ENCODE measurements around the gene KCNC1.

DNA sequence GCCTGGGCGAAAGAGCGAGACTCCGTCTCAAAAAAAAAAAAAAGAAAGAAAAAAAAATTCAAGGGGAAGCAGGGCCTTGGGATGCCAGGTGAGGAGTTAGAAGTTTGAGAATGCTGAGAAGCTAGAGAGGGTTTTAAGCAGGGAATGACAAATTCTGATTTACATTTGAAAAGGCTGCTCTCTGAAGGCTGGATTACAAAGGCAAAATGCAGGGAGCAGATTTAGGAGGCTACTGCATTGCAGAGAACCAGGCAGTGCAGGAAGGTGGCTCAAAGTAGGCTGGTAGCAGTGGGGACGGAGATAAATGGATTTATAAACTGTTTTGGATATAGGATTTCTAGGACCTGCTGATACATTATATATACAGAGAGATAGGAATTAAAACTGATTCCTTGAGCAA is 66.6 kb downstream of the KCNC1 start:
- TF ChIP-seq POLR2AphosphoS5 (IDR thresholded peaks at IDR 0.05) (no peak), POLR2A (IDR thresholded peaks at IDR 0.05; ENCODE audit: low read depth) (no peak)
- TF ChIP-seq, protein P1, sequence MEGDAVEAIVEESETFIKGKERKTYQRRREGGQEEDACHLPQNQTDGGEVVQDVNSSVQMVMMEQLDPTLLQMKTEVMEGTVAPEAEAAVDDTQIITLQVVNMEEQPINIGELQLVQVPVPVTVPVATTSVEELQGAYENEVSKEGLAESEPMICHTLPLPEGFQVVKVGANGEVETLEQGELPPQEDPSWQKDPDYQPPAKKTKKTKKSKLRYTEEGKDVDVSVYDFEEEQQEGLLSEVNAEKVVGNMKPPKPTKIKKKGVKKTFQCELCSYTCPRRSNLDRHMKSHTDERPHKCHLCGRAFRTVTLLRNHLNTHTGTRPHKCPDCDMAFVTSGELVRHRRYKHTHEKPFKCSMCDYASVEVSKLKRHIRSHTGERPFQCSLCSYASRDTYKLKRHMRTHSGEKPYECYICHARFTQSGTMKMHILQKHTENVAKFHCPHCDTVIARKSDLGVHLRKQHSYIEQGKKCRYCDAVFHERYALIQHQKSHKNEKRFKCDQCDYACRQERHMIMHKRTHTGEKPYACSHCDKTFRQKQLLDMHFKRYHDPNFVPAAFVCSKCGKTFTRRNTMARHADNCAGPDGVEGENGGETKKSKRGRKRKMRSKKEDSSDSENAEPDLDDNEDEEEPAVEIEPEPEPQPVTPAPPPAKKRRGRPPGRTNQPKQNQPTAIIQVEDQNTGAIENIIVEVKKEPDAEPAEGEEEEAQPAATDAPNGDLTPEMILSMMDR (IDR thresholded peaks at IDR 0.05): no peak

Measured in esophagus muscularis mucosa (tissue), 3 donors.